Loucy (cell line): Measurements from ENCODE around the gene NFKB1.

Experiments
- CTCF ChIP-seq: fragments of 200-600 bp; sonication (generic); conservative IDR thresholded peaks from 2 replicates; pipeline ENCODE4 v1.5.1; 2014; ENCODE audit warnings: mild to moderate bottlenecking, antibody characterized with exemption, low read length
- EZH2phosphoT487 ChIP-seq: fragments of 200-600 bp; IDR thresholded peaks from 2 replicates; pipeline ENCODE4 v1.6.1; 2018; ENCODE audit warnings: antibody characterized with exemption, mild to moderate bottlenecking, moderate library complexity, borderline replicate concordance

- TF ChIP-seq CTCF (no peak), EZH2phosphoT487 (no peak)
Measured at GRCh38 chr4:102627831-102628523, 126.8 kb downstream of the NFKB1 start.
